Keratinocyte (primary cell): ENCODE measurements around the gene PABPN1L. TPM values are rescaled to one million over a fixed set of nuclear protein-coding genes. Genes with fewer than 3 reads are reported as not detected.

Source experiments
- DNase-seq: peaks from one replicate; pipeline ENCODE4 v3.0.0-alpha.2; 2011; ENCODE audit warnings: low read depth, missing footprints, low spot score
- FAIRE-seq: peaks from 2 replicates; lab custom pipeline; 2011; peaks lifted over from hg19 to GRCh38; lab: Jason Lieb, UNC
- H2AFZ ChIP-seq: 2 replicates; pipeline ENCODE4 v1.6.0; 2012; ENCODE audit warnings: low read length, control low read depth, inconsistent platforms; ENCODE audit not compliant: control insufficient read depth
- H3K27ac ChIP-seq: 2 replicates; pipeline ENCODE4 v1.5.1; 2011; ENCODE audit warnings: low read length; ENCODE audit not compliant: control insufficient read depth, insufficient read depth
- H3K27me3 ChIP-seq: 3 replicates; pipeline ENCODE4 v1.6.0; 2011; ENCODE audit warnings: low read length; ENCODE audit not compliant: control insufficient read depth, insufficient read depth; ENCODE audit errors: extremely low read depth
- H3K36me3 ChIP-seq, 2 experiments: 2 replicates in 1 of 2; 3 replicates in 1 of 2; pipeline ENCODE4 v1.5.1; 2011; ENCODE audit warnings: low read length in 2 of 2, mild to moderate bottlenecking in 1 of 2; ENCODE audit not compliant: control insufficient read depth in 2 of 2, insufficient read depth in 2 of 2; ENCODE audit errors: extremely low read depth in 1 of 2
- H3K4me1 ChIP-seq: 3 replicates; pipeline ENCODE4 v1.5.1; 2011; ENCODE audit warnings: low read length; ENCODE audit not compliant: control insufficient read depth, insufficient read depth; ENCODE audit errors: extremely low read depth
- H3K4me2 ChIP-seq: 3 replicates; pipeline ENCODE4 v1.6.0; 2011; ENCODE audit warnings: low read depth, low read length; ENCODE audit not compliant: control insufficient read depth, insufficient read depth; ENCODE audit errors: extremely low read depth
- H3K4me3 ChIP-seq, 3 experiments: fragments of 200-600 bp in 1 of 3; sonication (generic) in 1 of 3; 2 replicates in 2 of 3; 3 replicates in 1 of 3; pipeline ENCODE4 v1.5.1; 2011 to 2016; ENCODE audit warnings: low read length in 3 of 3, mild to moderate bottlenecking in 3 of 3, control low read depth in 2 of 3, inconsistent platforms in 1 of 3, low read depth in 1 of 3, mixed read lengths in 1 of 3, mixed run types in 1 of 3, moderate library complexity in 1 of 3; ENCODE audit not compliant: control insufficient read depth in 2 of 3, insufficient read depth in 2 of 3; ENCODE audit errors: extremely low read depth in 1 of 3
- H3K79me2 ChIP-seq: 2 replicates; pipeline ENCODE4 v1.6.0; 2012; ENCODE audit warnings: low read length; ENCODE audit not compliant: control insufficient read depth, insufficient read depth
- H3K9ac ChIP-seq: 3 replicates; pipeline ENCODE4 v1.6.0; 2011; ENCODE audit warnings: low read length; ENCODE audit not compliant: control insufficient read depth, insufficient read depth; ENCODE audit errors: extremely low read depth
- H3K9me1 ChIP-seq: 3 replicates; pipeline ENCODE4 v1.6.0; 2011; ENCODE audit warnings: low read length; ENCODE audit not compliant: control insufficient read depth, insufficient read depth; ENCODE audit errors: extremely low read depth
- H3K9me3 ChIP-seq: 2 replicates; pipeline ENCODE4 v1.5.1; 2012; ENCODE audit warnings: low read depth, low read length; ENCODE audit not compliant: control insufficient read depth
- H4K20me1 ChIP-seq: 3 replicates; pipeline ENCODE4 v1.6.0; 2011; ENCODE audit warnings: low read length; ENCODE audit not compliant: control insufficient read depth, insufficient read depth; ENCODE audit errors: extremely low read depth
- CTCF ChIP-seq, 3 experiments: IDR thresholded peaks in 1 of 3; conservative IDR thresholded peaks in 1 of 3; optimal IDR thresholded peaks in 1 of 3; 2 replicates in 2 of 3; 3 replicates in 1 of 3; pipeline versions ENCODE3 to v1.5.1; 2011; ENCODE audit warnings: low read length in 3 of 3, mild to moderate bottlenecking in 3 of 3, moderate library complexity in 2 of 3, control low read depth in 1 of 3, inconsistent platforms in 1 of 3; ENCODE audit not compliant: insufficient read depth in 2 of 3; ENCODE audit errors: extremely low read depth in 1 of 3
- EZH2 ChIP-seq: IDR thresholded peaks from one replicate; pipeline ENCODE4 v1.6.1; 2012; ENCODE audit warnings: inconsistent platforms, mild to moderate bottlenecking, low read length, moderate library complexity
- dilution Hi-C: fragments of 300-500 bp; cut with MboI; formaldehyde crosslinking; loops from one replicate; pipeline ENCODE4 v1.7.0; 2020; ENCODE audit warnings: low sequenced_read_pairs; ENCODE audit not compliant: extremely low pct_ligation_motif_present
- polyA plus RNA-seq, 5 experiments: library from polyadenylated mRNA; depleted of rRNA in 3 of 5; stranded (reverse) in 3 of 5; stranded (forward) in 1 of 5; unstranded in 1 of 5; fragments of >200 nt; gene quantifications; 1 replicate in 1 of 5; 2 replicates in 3 of 5; 3 replicates in 1 of 5; pipeline versions ENCODE4 v1.2.1 to v1.2.3, GENCODE V29; 2011 to 2012; ENCODE audit warnings: missing spikeins in 2 of 5, low read depth in 1 of 5, low replicate concordance in 1 of 5

The PABPN1L gene
- polyA plus RNA-seq, 1 donor (not counting 4 experiments of a cell fraction or from before 2014, with no cell fraction given), result not detected

GRCh38 chr16:88878356-88878755 lies 11.9 kb upstream of the PABPN1L start:
- FAIRE-seq, result no peak
- Histone ChIP-seq H3K27ac (no peak overlapping the region), H3K79me2 (no peaks in the 10 kb centered on the region), H3K4me2 (no peak overlapping the region), H3K4me3 (no peak overlapping the region), H3K9ac (no peak overlapping the region), H3K4me1 (peaks cover 30% of the 10 kb centered on the region), H4K20me1 (no peaks in the 10 kb centered on the region), H2AFZ (no peak overlapping the region), H3K36me3 (no peaks in the 10 kb centered on the region), H3K9me1 (no peaks in the 10 kb centered on the region), H3K27me3 (peaks cover 33% of the 10 kb centered on the region), H3K9me3 (no peaks in the 10 kb centered on the region)
- DNase-seq, result no peak
- TF ChIP-seq CTCF (optimal IDR thresholded peaks at IDR 0.05 in 1 of 3, IDR thresholded peaks at IDR 0.05 in 1 of 3, conservative IDR thresholded peaks at IDR 0.05 in 1 of 3; ENCODE audit: extremely low read depth in 1 of 3, insufficient read depth in 2 of 3, low read length in 3 of 3) (no peak), EZH2 (no peak)
- dilution Hi-C loops, result no loop called here

- Histone ChIP-seq H3K9me1 (no peaks in the 10 kb centered on the region), H3K4me2 (no peak overlapping the region), H3K79me2 (no peaks in the 10 kb centered on the region), H3K9me3 (no peaks in the 10 kb centered on the region), H3K27ac (no peak overlapping the region), H3K4me3 (no peak overlapping the region), H4K20me1 (no peaks in the 10 kb centered on the region), H3K36me3 (no peaks in the 10 kb centered on the region), H2AFZ (no peak overlapping the region), H3K9ac (no peak overlapping the region), H3K27me3 (peaks cover 38% of the 10 kb centered on the region), H3K4me1 (peaks cover 30% of the 10 kb centered on the region)
- dilution Hi-C loops, result no loop called here
- no peak for DNase-seq
- FAIRE-seq, result no peak
- TF ChIP-seq CTCF (optimal IDR thresholded peaks at IDR 0.05 in 1 of 3, IDR thresholded peaks at IDR 0.05 in 1 of 3, conservative IDR thresholded peaks at IDR 0.05 in 1 of 3; ENCODE audit: extremely low read depth in 1 of 3, insufficient read depth in 2 of 3, low read length in 3 of 3) (no peak), EZH2 (no peak)
Observed at GRCh38 chr16:88877564-88878289, 11.3 kb upstream of the PABPN1L start.
